Neutrophil (primary cell): Measurements from ENCODE around the gene ICOS.

ENCODE experiments used
- H3K27ac ChIP-seq: fragments of 200-600 bp; sonication (generic); 2 replicates; pipeline ENCODE4 v1.5.1; 2016; ENCODE audit warnings: mild to moderate bottlenecking, moderate library complexity
- H3K27me3 ChIP-seq: fragments of 200-600 bp; sonication (generic); 2 replicates; pipeline ENCODE4 v1.6.0; 2016; ENCODE audit warnings: mild to moderate bottlenecking
- H3K36me3 ChIP-seq: fragments of 200-600 bp; sonication (generic); 2 replicates; pipeline ENCODE4 v1.5.1; 2017
- H3K4me1 ChIP-seq, 2 experiments: fragments of 200-600 bp in 1 of 2; sonication (generic) in 1 of 2; 1 replicate in 1 of 2; 2 replicates in 1 of 2; pipeline versions ENCODE4 v1.5.1 to v1.6.1; 2013 to 2016; ENCODE audit warnings: low read depth in 1 of 2, low read length in 1 of 2, mild to moderate bottlenecking in 1 of 2, moderate library complexity in 1 of 2; ENCODE audit not compliant: control insufficient read depth in 1 of 2, insufficient read depth in 1 of 2
- H3K4me3 ChIP-seq, 2 experiments: fragments of 200-600 bp in 1 of 2; sonication (generic) in 1 of 2; 1 replicate in 1 of 2; 2 replicates in 1 of 2; pipeline ENCODE4 v1.5.1; 2013 to 2016; ENCODE audit warnings: low read depth in 1 of 2, low read length in 1 of 2, mild to moderate bottlenecking in 1 of 2, moderate library complexity in 1 of 2
- H3K9me3 ChIP-seq: fragments of 200-600 bp; sonication (generic); 2 replicates; pipeline ENCODE4 v1.5.1; 2016
- TF ChIP-seq, protein P1 (sequence below): fragments of 200-600 bp; sonication (generic); IDR thresholded peaks from 2 replicates; pipeline ENCODE4 v1.5.1; 2016; ENCODE audit warnings: antibody characterized with exemption

The ICOS gene

DNA sequence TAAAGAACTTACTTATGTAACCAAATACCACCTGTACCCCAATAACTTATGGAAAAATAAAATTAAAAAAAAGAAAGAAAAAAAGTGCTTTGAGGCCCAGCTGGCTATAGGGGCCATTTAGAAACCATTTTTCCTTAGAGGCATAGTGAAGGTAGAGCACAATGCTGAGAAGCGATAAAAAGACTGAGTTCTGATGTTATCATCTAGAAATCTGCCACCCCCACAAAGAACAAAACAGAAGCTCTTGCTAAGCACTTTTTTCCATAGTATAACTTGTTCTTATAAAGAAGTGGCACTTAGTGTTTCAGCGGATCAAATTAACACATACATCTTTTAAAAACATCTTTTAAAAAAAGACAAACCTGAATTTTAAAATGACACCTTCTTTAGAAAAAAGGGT, 51.4 kb downstream of the ICOS start:
- no peaks in the 10 kb centered on the region for H3K9me3 ChIP-seq
- H3K4me1 ChIP-seq: no peaks in the 10 kb centered on the region
- no peaks in the 10 kb centered on the region for H3K27me3 ChIP-seq
- no peak overlapping the region for H3K27ac ChIP-seq
- TF ChIP-seq, protein P1, sequence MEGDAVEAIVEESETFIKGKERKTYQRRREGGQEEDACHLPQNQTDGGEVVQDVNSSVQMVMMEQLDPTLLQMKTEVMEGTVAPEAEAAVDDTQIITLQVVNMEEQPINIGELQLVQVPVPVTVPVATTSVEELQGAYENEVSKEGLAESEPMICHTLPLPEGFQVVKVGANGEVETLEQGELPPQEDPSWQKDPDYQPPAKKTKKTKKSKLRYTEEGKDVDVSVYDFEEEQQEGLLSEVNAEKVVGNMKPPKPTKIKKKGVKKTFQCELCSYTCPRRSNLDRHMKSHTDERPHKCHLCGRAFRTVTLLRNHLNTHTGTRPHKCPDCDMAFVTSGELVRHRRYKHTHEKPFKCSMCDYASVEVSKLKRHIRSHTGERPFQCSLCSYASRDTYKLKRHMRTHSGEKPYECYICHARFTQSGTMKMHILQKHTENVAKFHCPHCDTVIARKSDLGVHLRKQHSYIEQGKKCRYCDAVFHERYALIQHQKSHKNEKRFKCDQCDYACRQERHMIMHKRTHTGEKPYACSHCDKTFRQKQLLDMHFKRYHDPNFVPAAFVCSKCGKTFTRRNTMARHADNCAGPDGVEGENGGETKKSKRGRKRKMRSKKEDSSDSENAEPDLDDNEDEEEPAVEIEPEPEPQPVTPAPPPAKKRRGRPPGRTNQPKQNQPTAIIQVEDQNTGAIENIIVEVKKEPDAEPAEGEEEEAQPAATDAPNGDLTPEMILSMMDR: no peak
- no peak overlapping the region for H3K4me3 ChIP-seq
- H3K36me3 ChIP-seq: no peaks in the 10 kb centered on the region

DNA sequence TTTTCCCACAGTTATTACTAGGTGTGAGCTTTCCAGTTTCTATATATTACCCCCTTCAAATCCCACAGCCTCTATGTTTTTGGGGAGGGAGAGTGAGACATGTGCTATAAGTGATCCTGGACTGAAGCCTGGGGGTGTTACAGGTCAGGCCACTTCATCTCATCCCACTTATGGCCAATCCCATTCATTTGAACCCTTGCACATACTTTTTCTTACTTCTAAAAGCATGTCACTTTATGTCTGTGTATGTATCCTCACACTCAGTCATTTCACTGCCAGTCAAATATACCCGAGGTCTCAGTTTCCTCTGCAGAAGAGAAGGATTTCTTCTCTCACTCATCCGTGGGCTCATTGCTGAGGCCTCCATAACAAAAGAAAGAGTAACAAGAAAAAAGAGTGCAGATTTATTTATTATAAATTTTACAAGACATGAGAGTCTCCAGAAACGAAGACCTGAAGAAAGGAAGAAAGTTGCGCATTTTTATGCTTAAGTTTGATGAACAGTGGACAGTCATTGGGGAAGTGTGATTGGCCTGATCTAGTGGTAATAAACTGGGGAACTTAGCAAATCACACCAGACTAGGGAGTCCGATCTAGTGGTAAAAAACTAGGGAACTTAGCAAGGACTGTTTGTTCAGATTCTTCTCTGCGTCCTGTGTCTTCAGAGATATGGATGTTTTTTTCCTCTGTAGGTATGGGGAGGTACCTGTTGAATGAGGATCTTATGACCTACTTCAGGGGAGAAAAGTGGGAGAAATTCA, 52.1 kb downstream of the ICOS start:
- Histone ChIP-seq H3K9me3 (no peaks in the 10 kb centered on the region), H3K27ac (no peak overlapping the region), H3K4me3 (no peak overlapping the region), H3K4me1 (no peaks in the 10 kb centered on the region), H3K36me3 (no peaks in the 10 kb centered on the region), H3K27me3 (no peaks in the 10 kb centered on the region)
- TF ChIP-seq, protein P1: no peak

DNA sequence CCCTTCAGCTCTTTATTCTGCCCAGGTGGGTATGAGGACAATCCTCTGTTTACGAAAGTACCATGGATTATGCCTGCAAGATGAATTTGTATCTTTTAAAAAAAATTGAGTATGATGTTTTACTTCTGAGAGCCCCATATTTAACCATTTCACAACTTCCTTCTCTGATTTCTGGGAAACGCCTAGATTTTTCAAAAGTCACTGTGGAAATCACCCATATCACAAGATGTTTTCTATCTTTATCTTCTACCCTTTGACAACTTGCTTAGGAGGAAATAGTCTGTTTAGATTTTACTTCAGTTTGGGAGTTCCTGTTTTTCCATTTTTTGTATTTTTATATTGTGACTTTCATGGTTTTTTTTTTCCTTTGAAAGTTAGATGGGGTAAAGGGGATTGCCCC, 53.0 kb downstream of the ICOS start:
- no peaks in the 10 kb centered on the region for H3K4me1 ChIP-seq
- TF ChIP-seq, protein P1: no peak
- H3K4me3 ChIP-seq: no peak overlapping the region
- no peaks in the 10 kb centered on the region for H3K27me3 ChIP-seq
- H3K27ac ChIP-seq: no peak overlapping the region
- no peaks in the 10 kb centered on the region for H3K36me3 ChIP-seq
- no peaks in the 10 kb centered on the region for H3K9me3 ChIP-seq

DNA sequence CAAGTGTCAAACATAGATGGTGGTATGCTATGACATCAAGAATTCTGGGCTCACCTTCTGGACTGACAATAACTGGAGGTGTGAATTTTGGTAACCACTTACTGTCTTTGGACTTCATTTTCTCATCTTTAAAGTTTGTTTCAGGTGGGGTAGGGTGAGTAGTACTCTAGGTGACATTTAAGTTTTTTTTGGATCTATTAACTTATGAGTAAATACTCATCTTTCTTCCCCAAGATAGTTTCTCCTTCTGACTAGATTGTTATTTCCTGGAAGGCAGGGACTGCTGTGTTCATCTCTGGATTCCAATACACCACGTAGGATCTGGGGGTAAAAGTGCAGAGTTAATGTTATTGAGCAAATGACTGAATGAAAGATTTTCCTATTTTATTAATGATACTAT, 55.9 kb downstream of the ICOS start:
- Histone ChIP-seq H3K27ac (no peak overlapping the region), H3K36me3 (no peaks in the 10 kb centered on the region), H3K4me3 (no peak overlapping the region), H3K27me3 (no peaks in the 10 kb centered on the region), H3K9me3 (no peaks in the 10 kb centered on the region), H3K4me1 (no peaks in the 10 kb centered on the region)
- TF ChIP-seq, protein P1: no peak

DNA sequence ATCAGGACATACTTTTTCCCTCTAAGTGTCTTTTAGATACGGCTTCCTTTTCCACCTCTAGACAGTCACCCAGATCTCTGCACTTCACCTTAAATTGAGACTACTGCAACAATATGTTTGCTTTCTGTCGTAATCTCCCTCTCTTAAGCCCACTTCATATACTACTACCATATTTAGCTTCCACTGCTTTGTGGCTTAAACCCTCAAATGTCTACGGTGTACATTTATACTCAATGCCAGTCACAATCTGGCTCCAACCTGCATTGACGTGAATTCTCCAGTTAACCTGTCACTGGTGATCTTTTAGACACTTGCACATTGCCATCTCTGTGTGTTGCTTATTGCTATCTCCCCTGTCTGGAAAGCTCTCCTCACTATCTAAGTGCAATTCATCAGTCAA, 56.4 kb downstream of the ICOS start:
- H3K4me3 ChIP-seq: no peak overlapping the region
- no peaks in the 10 kb centered on the region for H3K36me3 ChIP-seq
- H3K27me3 ChIP-seq: no peaks in the 10 kb centered on the region
- TF ChIP-seq, protein P1: no peak
- H3K27ac ChIP-seq: no peak overlapping the region
- no peaks in the 10 kb centered on the region for H3K9me3 ChIP-seq
- H3K4me1 ChIP-seq: no peaks in the 10 kb centered on the region
